SK-N-SH (cell line): ENCODE measurements around the gene PCGF3. TPM values are rescaled to one million over a fixed set of nuclear protein-coding genes. Genes with fewer than 3 reads are reported as not detected.

Experiments used
- CTCF ChIA-PET: fragments of 300-600, 350-600 bp; formaldehyde crosslinking; extraction: SDS; loops from one replicate; lab custom pipeline; 2021; lab: Yijun Ruan, JAX
- POLR2A ChIA-PET: fragments of 350-600 bp; sonication (Branson Sonifier 250); formaldehyde crosslinking; extraction: SDS; loops from one replicate; lab custom pipeline; 2020; ENCODE audit warnings: antibody characterized with exemption, inconsistent platforms; lab: Yijun Ruan, JAX
- DNase-seq: peaks from one replicate; pipeline ENCODE4 v3.0.0; 2012
- H2AFZ ChIP-seq: fragments of 200-600 bp; sonication (generic); 2 replicates; pipeline ENCODE4 v1.8.1; 2016; ENCODE audit warnings: antibody characterized with exemption, mild to moderate bottlenecking, low read depth
- H3F3A ChIP-seq: fragments of 200-600 bp; sonication (generic); replicated peaks from 2 replicates; pipeline ENCODE3; 2016; ENCODE audit warnings: antibody characterized with exemption, mild to moderate bottlenecking; ENCODE audit not compliant: insufficient read depth
- H3K27ac ChIP-seq, 2 experiments: fragments of 200-500 bp in 1 of 2; fragments of 200-600 bp in 1 of 2; sonication (Bioruptor generic) in 1 of 2; sonication (generic), shearing (Covaris generic) in 1 of 2; 2 replicates each; pipeline versions ENCODE4 v1.5.1 to v1.6.1; 2014 to 2016; ENCODE audit warnings: low read depth in 2 of 2, inconsistent platforms in 1 of 2, low read length in 1 of 2, mild to moderate bottlenecking in 1 of 2, mixed read lengths in 1 of 2
- H3K27me3 ChIP-seq: fragments of 200-600 bp; sonication (generic), shearing (Covaris generic); 2 replicates; pipeline ENCODE4 v1.6.1; 2016; ENCODE audit warnings: mixed run types; ENCODE audit not compliant: insufficient read depth
- H3K36me3 ChIP-seq, 2 experiments: fragments of 200-500 bp in 1 of 2; fragments of 200-600 bp in 1 of 2; sonication (Bioruptor generic) in 1 of 2; sonication (generic) in 1 of 2; replicated peaks in 1 of 2; 2 replicates each; pipeline versions ENCODE3 to v1.5.1; 2014 to 2016; ENCODE audit warnings: low read length in 1 of 2, mild to moderate bottlenecking in 1 of 2; ENCODE audit not compliant: insufficient read depth in 2 of 2, control insufficient read depth in 1 of 2
- H3K4me1 ChIP-seq, 2 experiments: fragments of 200-500 bp in 1 of 2; fragments of 200-600 bp in 1 of 2; sonication (Bioruptor generic) in 1 of 2; sonication (generic), shearing (Covaris generic) in 1 of 2; 2 replicates each; pipeline versions ENCODE4 v1.5.1 to v1.6.1; 2014 to 2016; ENCODE audit warnings: low read depth in 1 of 2, low read length in 1 of 2, mixed run types in 1 of 2; ENCODE audit not compliant: insufficient read depth in 2 of 2, control insufficient read depth in 1 of 2
- H3K4me2 ChIP-seq: fragments of 200-600 bp; sonication (generic), shearing (Covaris generic); 2 replicates; pipeline ENCODE4 v1.6.1; 2017; ENCODE audit warnings: mixed run types
- H3K4me3 ChIP-seq, 2 experiments: fragments of 200-500 bp in 1 of 2; fragments of 200-600 bp in 1 of 2; sonication (Bioruptor generic) in 1 of 2; sonication (generic), shearing (Covaris generic) in 1 of 2; 2 replicates each; pipeline versions ENCODE4 v1.5.1 to v1.8.1; 2014 to 2016; ENCODE audit warnings: low read depth in 2 of 2, inconsistent platforms in 1 of 2, low read length in 1 of 2, mild to moderate bottlenecking in 1 of 2, mixed read lengths in 1 of 2, moderate library complexity in 1 of 2
- H3K79me2 ChIP-seq: fragments of 200-600 bp; sonication (generic); 2 replicates; pipeline ENCODE4 v1.8.1; 2017; ENCODE audit warnings: mild to moderate bottlenecking; ENCODE audit not compliant: insufficient read depth
- H3K9ac ChIP-seq: fragments of 200-600 bp; sonication (generic); 2 replicates; pipeline ENCODE4 v1.6.1; 2017; ENCODE audit warnings: mixed run types
- H3K9me2 ChIP-seq: fragments of 200-600 bp; sonication (generic); 2 replicates; pipeline ENCODE4 v1.6.1; 2017; ENCODE audit warnings: mixed run types
- H3K9me3 ChIP-seq: fragments of 200-600 bp; sonication (generic); 2 replicates; pipeline ENCODE4 v1.6.1; 2017; ENCODE audit warnings: mixed run types, mild to moderate bottlenecking, moderate library complexity
- H4K20me1 ChIP-seq: fragments of 200-600 bp; sonication (generic); 2 replicates; pipeline ENCODE4 v1.6.1; 2017; ENCODE audit warnings: mild to moderate bottlenecking, mixed run types; ENCODE audit not compliant: insufficient read depth
- CHD2 ChIP-seq: fragments of 150-350 bp; IDR thresholded peaks from 2 replicates; pipeline ENCODE4 v1.6.1; 2018; ENCODE audit warnings: low read length; ENCODE audit not compliant: partially characterized antibody
- CTCF ChIP-seq: fragments of 200-600 bp; sonication (generic); IDR thresholded peaks from 2 replicates; pipeline ENCODE4 v1.6.1; 2017; ENCODE audit warnings: antibody characterized with exemption, mild to moderate bottlenecking, moderate library complexity
- EZH2phosphoT487 ChIP-seq: fragments of 200-600 bp; sonication (generic); IDR thresholded peaks from 2 replicates; pipeline ENCODE4 v1.6.1; 2017; ENCODE audit warnings: low read depth, mixed run types, mild to moderate bottlenecking, antibody characterized with exemption, moderate library complexity, borderline replicate concordance
- FOSL2 ChIP-seq: IDR thresholded peaks from 2 replicates; pipeline ENCODE4 v1.4.0; 2012; ENCODE audit warnings: low read depth, mild to moderate bottlenecking, moderate library complexity, borderline replicate concordance
- FOXJ3 ChIP-seq: sonication (generic); formaldehyde crosslinking; IDR thresholded peaks from 2 replicates; pipeline ENCODE4 v1.5.1; 2020; ENCODE audit warnings: mild to moderate bottlenecking, missing genetic modification reagents
- GABPA ChIP-seq: IDR thresholded peaks from 2 replicates; pipeline ENCODE4 v1.4.0; 2012; ENCODE audit warnings: low read depth, mild to moderate bottlenecking
- MAX ChIP-seq: IDR thresholded peaks from 2 replicates; pipeline ENCODE4 v1.4.0; 2012; ENCODE audit warnings: low read depth
- NFIC ChIP-seq: IDR thresholded peaks from 2 replicates; pipeline ENCODE4 v1.4.0; 2012; ENCODE audit warnings: borderline replicate concordance
- NRF1 ChIP-seq: IDR thresholded peaks from 2 replicates; pipeline ENCODE4 v1.6.1; 2012; ENCODE audit warnings: low read depth, mild to moderate bottlenecking, low read length
- POLR2AphosphoS5 ChIP-seq: IDR thresholded peaks from 2 replicates; pipeline ENCODE4 v1.6.1; 2012; ENCODE audit warnings: low read depth, low read length
- RXRA ChIP-seq: IDR thresholded peaks from 2 replicates; pipeline ENCODE4 v1.4.0; 2012; ENCODE audit warnings: low read depth, mild to moderate bottlenecking, borderline replicate concordance
- SMC3 ChIP-seq: IDR thresholded peaks from 2 replicates; pipeline ENCODE4 v1.6.1; 2012; ENCODE audit warnings: low read depth, low read length, improper control_type of control experiment
- TCF12 ChIP-seq: IDR thresholded peaks from 2 replicates; pipeline ENCODE4 v1.4.0; 2012
- TEAD4 ChIP-seq: IDR thresholded peaks from 2 replicates; pipeline ENCODE4 v1.4.0; 2012; ENCODE audit warnings: mild to moderate bottlenecking, borderline replicate concordance; ENCODE audit not compliant: insufficient read depth
- WGBS: methylation state at CpG from one replicate; pipeline ENCODE4 v1.1.6; 2017; ENCODE audit warnings: low lambda C conversion rate; 5-methylcytosine and 5-hydroxymethylcytosine counted together
- polyA plus RNA-seq, 3 experiments: library from polyadenylated mRNA; depleted of rRNA; stranded (reverse); fragments of >200 nt; gene quantifications; 2 replicates each; pipeline ENCODE4 v1.2.3, GENCODE V29; 2012

The PCGF3 gene
- polyA plus RNA-seq, 1 of the 3 experiments (the other 2 are of a cell fraction) = 44.8 TPM

- POLR2A ChIA-PET = no interaction called here
- Histone ChIP-seq H3K4me2 (no peak overlapping the region), H3K27me3 (no peaks in the 10 kb centered on the region), H3K9ac (no peak overlapping the region), H3K4me3 (no peak overlapping the region), H3K27ac (no peak overlapping the region), H3K4me1 (peaks cover 6 to 35% of the 10 kb centered on the region in 2 experiments; a peak in 1 of 4 replicates), H3K9me2 (no peaks in the 10 kb centered on the region), H3F3A (no peaks in the 10 kb centered on the region), H3K9me3 (no peaks in the 10 kb centered on the region), H3K36me3 (peaks cover 0 to 5% of the 10 kb centered on the region in 2 experiments), H3K79me2 (peaks cover 27% of the 10 kb centered on the region), H2AFZ (no peak overlapping the region), H4K20me1 (no peaks in the 10 kb centered on the region)
- no peak for DNase-seq
- CTCF ChIA-PET = no interaction called here
- TF ChIP-seq TCF12 = no peak
- TF ChIP-seq FOSL2 = no peak
- TF ChIP-seq FOXJ3 (CRISPR knock-in tag) = no peak
- TF ChIP-seq NRF1 = no peak
- no peak for TF ChIP-seq CHD2
- no peak for TF ChIP-seq GABPA
- no peak for TF ChIP-seq TEAD4
- no peak for TF ChIP-seq SMC3
- TF ChIP-seq EZH2phosphoT487 = no peak
- TF ChIP-seq NFIC = no peak
- TF ChIP-seq CTCF = no peak
- TF ChIP-seq RXRA = no peak
- WGBS = 85% methylated on average over 20 of the region's 26 CpGs
These were observed 28.0 kb upstream of the PCGF3 start for GRCh38 chr4:677431-678293.

GRCh38 chr4:678331-679103, 27.1 kb upstream of the PCGF3 start:
- Histone ChIP-seq H3K9me3 (no peaks in the 10 kb centered on the region), H3K4me3 (no peak overlapping the region), H3K9ac (no peak overlapping the region), H3K27ac (no peak overlapping the region), H3K79me2 (peaks cover 19% of the 10 kb centered on the region), H2AFZ (no peak overlapping the region), H3K27me3 (no peaks in the 10 kb centered on the region), H4K20me1 (no peaks in the 10 kb centered on the region), H3K9me2 (no peaks in the 10 kb centered on the region), H3K4me1 (peaks cover 6 to 37% of the 10 kb centered on the region in 2 experiments; a peak in 1 of 4 replicates)
- WGBS = 100% methylated on average over 2 of the region's 14 CpGs
- TF ChIP-seq POLR2AphosphoS5 = no peak
- no peak for TF ChIP-seq MAX
- TF ChIP-seq, all 33 proteins: peak for 0
- DNase-seq = no peak
- H3F3A ChIP-seq = no peaks in the 10 kb centered on the region
- POLR2A ChIA-PET = no interaction called here
- H3K36me3 ChIP-seq = no peaks in the 10 kb centered on the region
- no peak overlapping the region for H3K4me2 ChIP-seq
- CTCF ChIA-PET = no interaction called here
